Kidney (tissue), 14 donors: ENCODE results near the gene RYR3. TPM values are rescaled to one million over a fixed set of nuclear protein-coding genes. Genes with fewer than 3 reads are reported as not detected.

Source experiments
- DNase-seq, 5 donors: peaks; one replicate each; pipeline ENCODE4 v3.0.0-alpha.2; 2013 to 2020
- FAIRE-seq: peaks from 2 replicates; lab custom pipeline; 2012; peaks lifted over from hg19 to GRCh38; lab: Jason Lieb, UNC
- H3K27ac ChIP-seq, 2 donors: one replicate each; pipeline ENCODE4 v1.7.0; 2013; ENCODE audit warnings: low read depth in 2 of 2, low read length in 2 of 2, inconsistent platforms in 1 of 2
- H3K27me3 ChIP-seq: one replicate; pipeline ENCODE4 v1.7.1; 2013; ENCODE audit warnings: low read length, inconsistent platforms; ENCODE audit not compliant: control insufficient read depth, insufficient read depth
- H3K36me3 ChIP-seq, 3 donors: one replicate each; pipeline versions ENCODE4 v1.7.0 to v1.7.1; 2013; ENCODE audit warnings: low read length in 3 of 3, control low read depth in 1 of 3, inconsistent platforms in 1 of 3; ENCODE audit not compliant: insufficient read depth in 3 of 3, control insufficient read depth in 2 of 3
- H3K4me1 ChIP-seq, 3 donors: one replicate each; pipeline versions ENCODE4 v1.7.0 to v1.7.1; 2013; ENCODE audit warnings: low read length in 3 of 3, inconsistent platforms in 1 of 3, low read depth in 1 of 3; ENCODE audit not compliant: control insufficient read depth in 2 of 3, insufficient read depth in 2 of 3
- H3K4me3 ChIP-seq, 3 donors: one replicate each; pipeline versions ENCODE4 v1.7.0 to v1.8.1; 2013; ENCODE audit warnings: low read length in 3 of 3, control low read depth in 1 of 3, inconsistent platforms in 1 of 3
- H3K9ac ChIP-seq, 3 donors: one replicate each; pipeline versions ENCODE4 v1.7.0 to v1.7.1; 2013; ENCODE audit warnings: low read length in 3 of 3, control low read depth in 1 of 3, inconsistent platforms in 1 of 3
- H3K9me3 ChIP-seq, 3 donors: one replicate each; pipeline versions ENCODE4 v1.7.0 to v1.7.1; 2013; ENCODE audit warnings: low read length in 3 of 3, control low read depth in 1 of 3, inconsistent platforms in 1 of 3; ENCODE audit not compliant: control insufficient read depth in 2 of 3, insufficient read depth in 1 of 3
- CTCF ChIP-seq: IDR thresholded peaks from 3 replicates; pipeline ENCODE4 v1.5.1; 2012; ENCODE audit warnings: mild to moderate bottlenecking, moderate library complexity, borderline replicate concordance; ENCODE audit not compliant: insufficient read depth; ENCODE audit errors: extremely low read depth
- intact Hi-C: fragments of 100-400 bp; cut with DNase I; formaldehyde crosslinking; loops from one replicate; pipeline ENCODE4 v1.11.1; 2022
- polyA plus RNA-seq: library from polyadenylated mRNA; stranded (reverse); fragments of 350-450 nt; fragmentation: Illumina TruSeq; extraction: RNeasy Lipid Tissue Mini Kit (QIAGEN cat#74804); gene quantifications from one replicate; pipeline ENCODE4 v1.2.3, GENCODE V29; 2014; ENCODE audit warnings: low read depth, low replicate concordance; ENCODE audit not compliant: insufficient read depth
- total RNA-seq: library from RNA; stranded (reverse); fragmentation: NEBNext Ultra II Directional; extraction: Animal tissue kit (Norgen Biotek cat#: 25700); gene quantifications from one replicate; pipeline ENCODE4 v1.2.1, GENCODE V29; 2021
- donor health status: control.
- donor health status: control.
- donor health status: control.
- donor health status: control.
- donor health status: control.
- donor health status: DM: yes; HTN: yes; CAD: no.
- donor health status: Normal renal cell carcinoma (clear cell type).

RYR3 gene
- total and polyA plus RNA-seq, 2 donors from 2014 or later, result 0.90 to 10.5 TPM

- Histone ChIP-seq H3K27me3 (no peaks in the 10 kb centered on the region), H3K4me3 (no peak overlapping the region), H3K9ac (no peak overlapping the region), H3K9me3 (no peaks in the 10 kb centered on the region), H3K36me3 (no peaks in the 10 kb centered on the region), H3K4me1 (no peaks in the 10 kb centered on the region), H3K27ac (no peak overlapping the region)
- no peak for FAIRE-seq
- TF ChIP-seq CTCF, result no peak
- DNase-seq, result no peak
- intact Hi-C loops, result no loop called here
Observed at GRCh38 chr15:33623010-33623409, 312.2 kb downstream of the RYR3 start.

- FAIRE-seq, result no peak
- H3K27ac ChIP-seq, result no peak overlapping the region
- no peak overlapping the region for H3K9ac ChIP-seq
- H3K36me3 ChIP-seq, result no peaks in the 10 kb centered on the region
- intact Hi-C loops, result no loop called here
- H3K4me1 ChIP-seq, result no peaks in the 10 kb centered on the region
- no peaks in the 10 kb centered on the region for H3K9me3 ChIP-seq
- no peaks in the 10 kb centered on the region for H3K27me3 ChIP-seq
- no peak for DNase-seq
- no peak overlapping the region for H3K4me3 ChIP-seq
- TF ChIP-seq CTCF, result no peak
Observed at GRCh38 chr15:33624439-33624838, 313.7 kb downstream of the RYR3 start.

GRCh38 chr15:33629647-33630046 lies 318.9 kb downstream of the RYR3 start:
- Histone ChIP-seq H3K4me3 (no peak overlapping the region), H3K9me3 (no peaks in the 10 kb centered on the region), H3K27ac (no peak overlapping the region), H3K27me3 (no peaks in the 10 kb centered on the region), H3K36me3 (no peaks in the 10 kb centered on the region), H3K9ac (no peak overlapping the region), H3K4me1 (no peaks in the 10 kb centered on the region)
- no peak for DNase-seq
- intact Hi-C loops, result no loop called here
- FAIRE-seq, result no peak
- no peak for TF ChIP-seq CTCF

- Histone ChIP-seq H3K9ac (no peak overlapping the region), H3K4me3 (no peak overlapping the region), H3K9me3 (no peaks in the 10 kb centered on the region), H3K4me1 (no peaks in the 10 kb centered on the region), H3K36me3 (no peaks in the 10 kb centered on the region), H3K27ac (no peak overlapping the region), H3K27me3 (no peaks in the 10 kb centered on the region)
- DNase-seq, result no peak
- TF ChIP-seq CTCF, result no peak
- FAIRE-seq, result no peak
- intact Hi-C loops, result no loop called here
Observed at GRCh38 chr15:33636234-33636633, 325.5 kb downstream of the RYR3 start.
